HG03060 (cell line): ENCODE data around the gene SLC25A33.

Experiments used
- ATAC-seq: cut with Tn5 transposase; IDR thresholded peaks from one replicate; pipeline ENCODE4 v1.9.1; 2021; ENCODE audit warnings: low read depth, moderate number of reproducible peaks; ENCODE audit not compliant: unreplicated experiment

Gene SLC25A33

GRCh38 chr1:9599741-9600140 is 60.5 kb downstream of the SLC25A33 start:
- no peak for ATAC-seq

- no peak for ATAC-seq
Observed at GRCh38 chr1:9600861-9601834, 61.9 kb downstream of the SLC25A33 start.

- no peak for ATAC-seq
Observed at GRCh38 chr1:9601942-9602793, 62.9 kb downstream of the SLC25A33 start.

- ATAC-seq, result no peak
Observed at GRCh38 chr1:9602794-9603167, 63.5 kb downstream of the SLC25A33 start.

GRCh38 chr1:9603307-9603706 is 64.0 kb downstream of the SLC25A33 start:
- ATAC-seq, result no peak

GRCh38 chr1:9603766-9604753 is 64.8 kb downstream of the SLC25A33 start:
- no peak for ATAC-seq

- no peak for ATAC-seq
Observed at GRCh38 chr1:9604836-9605235, 65.6 kb downstream of the SLC25A33 start.

GRCh38 chr1:9605946-9606455 is 66.7 kb downstream of the SLC25A33 start:
- ATAC-seq, result no peak

GRCh38 chr1:9606458-9606857 is 67.2 kb downstream of the SLC25A33 start:
- no peak for ATAC-seq

- no peak for ATAC-seq
Observed at GRCh38 chr1:9606948-9607347, 67.7 kb downstream of the SLC25A33 start.

- no peak for ATAC-seq
Observed at GRCh38 chr1:9607352-9607751, 68.1 kb downstream of the SLC25A33 start.

- no peak for ATAC-seq
Observed at GRCh38 chr1:9609998-9610397, 70.7 kb downstream of the SLC25A33 start.

GRCh38 chr1:9610548-9610947 is 71.3 kb downstream of the SLC25A33 start:
- no peak for ATAC-seq

- ATAC-seq, result no peak
Observed at GRCh38 chr1:9611716-9612115, 72.5 kb downstream of the SLC25A33 start.

GRCh38 chr1:9612162-9612845 is 73.0 kb downstream of the SLC25A33 start:
- ATAC-seq, result no peak

- ATAC-seq, result no peak
Observed at GRCh38 chr1:9612871-9613624, 73.8 kb downstream of the SLC25A33 start.

- no peak for ATAC-seq
Observed at GRCh38 chr1:9613625-9614299, 74.5 kb downstream of the SLC25A33 start.
